H1 (cell line): ENCODE results near the gene DSG2. TPM values are rescaled to one million over a fixed set of nuclear protein-coding genes. Genes with fewer than 3 reads are reported as not detected.
A peak's percentile ranks its signal among the peaks of the same experiment; 100 is the strongest.

Experiments
- BCL11A ChIP-seq, 2 experiments: IDR thresholded peaks; one replicate each; pipeline ENCODE4 v1.6.1; 2011; ENCODE audit warnings: low read depth in 2 of 2, low read length in 2 of 2, mild to moderate bottlenecking in 2 of 2
- CEBPB ChIP-seq: IDR thresholded peaks from 2 replicates; pipeline ENCODE4 v1.6.1; 2012; ENCODE audit warnings: low read depth, low read length
- CHD2 ChIP-seq: IDR thresholded peaks from 2 replicates; pipeline ENCODE4 v1.6.1; 2012; ENCODE audit warnings: low read length, improper control_type of control experiment
- CTBP2 ChIP-seq: IDR thresholded peaks from 2 replicates; pipeline ENCODE4 v1.7.0; 2011; ENCODE audit warnings: borderline replicate concordance, mild to moderate bottlenecking, moderate library complexity, mixed read lengths, low read length; ENCODE audit not compliant: insufficient read depth, insufficient read length
- JUN ChIP-seq: IDR thresholded peaks from 2 replicates; pipeline ENCODE4 v1.6.1; 2011; ENCODE audit warnings: low read depth, mild to moderate bottlenecking, improper control_type of control experiment, low read length
- KDM4A ChIP-seq: IDR thresholded peaks from one replicate; pipeline ENCODE4 v1.7.1; 2012; ENCODE audit warnings: low read depth, mild to moderate bottlenecking, moderate library complexity, low read length, inconsistent platforms; ENCODE audit not compliant: severe bottlenecking
- KDM5A ChIP-seq: fragments of 200-600 bp; IDR thresholded peaks from 2 replicates; pipeline ENCODE4 v1.7.1; 2012; ENCODE audit warnings: mild to moderate bottlenecking, low read length, inconsistent platforms, mixed read lengths
- MAX ChIP-seq: IDR thresholded peaks from 2 replicates; pipeline ENCODE4 v1.6.1; 2012; ENCODE audit warnings: inconsistent platforms
- NANOG ChIP-seq: IDR thresholded peaks from 2 replicates; pipeline ENCODE4 v1.6.1; 2011; ENCODE audit warnings: low read length, low read depth, mild to moderate bottlenecking, inconsistent platforms; ENCODE audit not compliant: insufficient read depth, poor library complexity, severe bottlenecking
- PHF8 ChIP-seq: fragments of 200-600 bp; sonication (generic); conservative IDR thresholded peaks from 2 replicates; pipeline ENCODE4 v1.7.1; 2012; ENCODE audit warnings: low read depth, mild to moderate bottlenecking, inconsistent platforms, low read length, moderate library complexity
- POLR2AphosphoS5 ChIP-seq: IDR thresholded peaks from 2 replicates; pipeline ENCODE4 v1.6.1; 2011; ENCODE audit warnings: low read depth, low read length
- RBBP5 ChIP-seq: IDR thresholded peaks from 2 replicates; pipeline ENCODE4 v1.7.1; 2012; ENCODE audit warnings: low read depth, mild to moderate bottlenecking, inconsistent platforms, low read length, moderate library complexity, borderline replicate concordance
- RFX5 ChIP-seq: IDR thresholded peaks from 2 replicates; pipeline ENCODE4 v1.6.1; 2011; ENCODE audit warnings: low read depth, low read length, improper control_type of control experiment, borderline replicate concordance
- SAP30 ChIP-seq: fragments of 300-600 bp; sonication (generic); IDR thresholded peaks from 2 replicates; pipeline ENCODE4 v1.7.1; 2012; ENCODE audit warnings: low read length, moderate library complexity, mild to moderate bottlenecking, inconsistent platforms; ENCODE audit not compliant: insufficient read depth, insufficient replicate concordance
- SIN3A ChIP-seq, 2 experiments: IDR thresholded peaks in 1 of 2; conservative IDR thresholded peaks in 1 of 2; 2 replicates each; pipeline ENCODE4 v1.6.1; 2011 to 2012; ENCODE audit warnings: low read length in 2 of 2, improper control_type of control experiment in 1 of 2, low read depth in 1 of 2, mild to moderate bottlenecking in 1 of 2
- SIX5 ChIP-seq: IDR thresholded peaks from 2 replicates; pipeline ENCODE4 v1.6.1; 2011; ENCODE audit warnings: mild to moderate bottlenecking, low read depth, low read length
- TAF1 ChIP-seq: IDR thresholded peaks from 2 replicates; pipeline ENCODE4 v1.6.1; 2011; ENCODE audit warnings: mild to moderate bottlenecking, low read depth, low read length
- TAF7 ChIP-seq: optimal IDR thresholded peaks from 2 replicates; pipeline ENCODE3; 2011; ENCODE audit warnings: low read depth, mild to moderate bottlenecking, inconsistent platforms, low read length, moderate library complexity, borderline replicate concordance
- TEAD4 ChIP-seq: IDR thresholded peaks from 2 replicates; pipeline ENCODE4 v1.6.1; 2012; ENCODE audit warnings: low read depth, low read length, inconsistent platforms, mixed read lengths
- ZNF274 ChIP-seq: IDR thresholded peaks from 2 replicates; pipeline ENCODE4 v1.7.0; 2012; ENCODE audit warnings: low read length, borderline replicate concordance; ENCODE audit errors: extremely low read depth
- polyA plus RNA-seq, 7 experiments: library from polyadenylated mRNA; depleted of rRNA in 3 of 7; stranded (reverse) in 5 of 7; unstranded in 2 of 7; fragments of >200 nt in 5 of 7; fragments of 200-250 nt in 2 of 7; gene quantifications; 1 replicate in 5 of 7; 2 replicates in 1 of 7; 4 replicates in 1 of 7; pipeline versions ENCODE4 v1.2.1 to v1.2.3, GENCODE V29; 2011 to 2013; ENCODE audit warnings: missing spikeins in 2 of 7, mixed read lengths in 2 of 7
- total RNA-seq: library from RNA; stranded (reverse); fragmentation: NEBNext Ultra II Directional; extraction: Animal tissue kit (Norgen Biotek cat#: 25700); gene quantifications from 2 replicates; pipeline ENCODE4 v1.2.1, GENCODE V29; 2021

Gene DSG2
- total and polyA plus RNA-seq, 2 of the 8 experiments (the other 6 are each of a cell fraction or from before 2014, with no cell fraction given) = 60.1 to 144 TPM

DNA sequence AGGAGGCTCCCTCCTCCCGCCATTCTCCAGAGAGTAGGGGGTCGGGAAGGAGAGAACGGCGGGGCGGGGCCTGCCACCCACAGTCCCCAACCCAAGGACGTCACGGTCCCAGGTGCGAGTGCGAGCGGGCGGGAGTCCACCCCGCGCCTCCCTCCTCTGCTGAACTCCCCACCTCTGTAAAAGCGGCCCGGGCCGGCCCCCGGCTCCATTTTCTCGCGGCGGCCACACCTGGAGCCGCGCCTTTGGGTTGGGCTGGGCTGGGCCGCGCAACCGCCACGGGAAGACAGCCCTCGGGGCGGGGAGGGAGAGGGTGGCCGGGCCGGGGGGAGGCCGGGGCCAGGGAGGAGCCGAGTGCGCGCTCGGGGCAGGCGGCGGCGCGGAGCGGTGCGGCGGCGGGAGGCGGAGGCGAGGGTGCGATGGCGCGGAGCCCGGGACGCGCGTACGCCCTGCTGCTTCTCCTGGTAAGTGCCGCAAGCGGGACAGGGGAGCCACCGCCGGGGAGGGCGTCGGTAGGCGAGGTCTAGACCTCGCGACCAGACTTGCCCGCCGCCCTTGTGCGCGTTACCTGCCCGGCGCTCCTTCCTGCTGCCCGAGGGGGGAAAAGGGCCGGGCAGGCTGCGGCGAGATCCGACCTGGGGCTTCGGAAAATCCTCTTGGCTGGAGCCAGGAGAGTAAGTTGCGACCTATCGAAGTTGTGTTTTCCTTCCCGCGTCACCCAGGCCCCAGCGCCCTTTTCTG lies at the start of gene DSG2 (continued):
- TF ChIP-seq SIN3A (conservative IDR thresholded peaks at IDR 0.05 in 1 of 2, IDR thresholded peaks at IDR 0.05 in 1 of 2; ENCODE audit: low read depth in 1 of 2, low read length in 2 of 2) (0 out of 4 replicates have a peak, but pooled peaks of 1 of the 2 experiments have one; percentile 5), RFX5 (no peak), POLR2AphosphoS5 (peak; percentile 72), TEAD4 (peak; percentile 22; the same call in 1 of the 2 replicates), NANOG (no peak), CTBP2 (no peak), TAF7 (peak; percentile 9), PHF8 (peak; percentile 57), CEBPB (no peak), ZNF274 (no peak), BCL11A (IDR thresholded peaks at IDR 0.05; ENCODE audit: low read depth in 2 of 2, low read length in 2 of 2) (no peak), CHD2 (no peak), TAF1 (peak; percentile 56; the same call in 1 of the 2 replicates), SIX5 (no peak), KDM4A (peak; percentile 81), SAP30 (no peak), JUN (no peak), KDM5A (no peak), RBBP5 (peak; percentile 96), MAX (no peak; the same call in 1 of the 2 replicates)
